ENCODE measurements around the gene TRPC4AP.

DNA sequence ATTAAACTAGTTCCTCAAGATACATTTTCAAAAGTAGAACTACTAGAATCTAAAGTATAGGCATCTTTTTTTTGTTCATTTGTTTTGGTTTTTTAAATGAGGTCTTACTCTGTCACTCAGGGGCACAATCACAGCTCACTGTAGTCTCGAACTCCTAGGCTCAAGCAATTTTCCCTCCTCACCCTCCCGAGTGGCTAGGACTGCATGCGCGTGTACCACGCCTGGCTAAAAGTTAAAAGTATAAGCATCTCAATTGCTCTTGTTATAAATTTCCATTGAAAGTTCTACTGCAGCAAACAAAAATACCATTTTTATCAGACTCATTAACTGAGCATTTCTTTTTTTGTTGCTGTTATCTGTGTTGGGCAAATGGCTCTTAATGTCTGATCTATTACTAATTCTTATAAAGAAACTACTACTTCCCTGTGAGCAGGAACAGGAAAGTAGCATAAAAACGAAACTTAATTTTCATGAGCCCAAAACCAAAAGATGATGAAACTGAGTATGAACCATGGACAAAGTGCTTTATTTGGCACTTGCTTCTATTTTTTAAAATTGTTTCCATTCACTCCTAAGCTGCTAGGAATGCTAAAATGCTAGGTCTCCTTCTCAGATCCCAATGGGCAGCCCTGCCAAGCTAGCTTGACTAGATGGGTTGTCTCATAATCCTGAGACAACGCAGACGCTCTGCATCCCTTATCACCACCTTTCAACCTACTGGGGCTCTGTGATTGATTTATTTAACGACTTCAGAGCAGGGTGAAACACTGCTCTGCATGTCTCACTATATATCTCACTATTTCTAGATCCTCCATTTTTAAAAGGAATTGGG is 36.9 kb downstream of the TRPC4AP start:
- TF ChIP-seq, protein P1, sequence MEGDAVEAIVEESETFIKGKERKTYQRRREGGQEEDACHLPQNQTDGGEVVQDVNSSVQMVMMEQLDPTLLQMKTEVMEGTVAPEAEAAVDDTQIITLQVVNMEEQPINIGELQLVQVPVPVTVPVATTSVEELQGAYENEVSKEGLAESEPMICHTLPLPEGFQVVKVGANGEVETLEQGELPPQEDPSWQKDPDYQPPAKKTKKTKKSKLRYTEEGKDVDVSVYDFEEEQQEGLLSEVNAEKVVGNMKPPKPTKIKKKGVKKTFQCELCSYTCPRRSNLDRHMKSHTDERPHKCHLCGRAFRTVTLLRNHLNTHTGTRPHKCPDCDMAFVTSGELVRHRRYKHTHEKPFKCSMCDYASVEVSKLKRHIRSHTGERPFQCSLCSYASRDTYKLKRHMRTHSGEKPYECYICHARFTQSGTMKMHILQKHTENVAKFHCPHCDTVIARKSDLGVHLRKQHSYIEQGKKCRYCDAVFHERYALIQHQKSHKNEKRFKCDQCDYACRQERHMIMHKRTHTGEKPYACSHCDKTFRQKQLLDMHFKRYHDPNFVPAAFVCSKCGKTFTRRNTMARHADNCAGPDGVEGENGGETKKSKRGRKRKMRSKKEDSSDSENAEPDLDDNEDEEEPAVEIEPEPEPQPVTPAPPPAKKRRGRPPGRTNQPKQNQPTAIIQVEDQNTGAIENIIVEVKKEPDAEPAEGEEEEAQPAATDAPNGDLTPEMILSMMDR (IDR thresholded peaks at IDR 0.05) = no peak
- no peak for TF ChIP-seq POLR2A (IDR thresholded peaks at IDR 0.05)

Measured in esophagus squamous epithelium (tissue), 4 donors.